SK-N-SH treated with all-trans-retinoic acid at 6 μM for 48 hours (cell line): ENCODE results near the gene ZNF444.
"Not testable (repeated sequence)": the region's sequence is repeated elsewhere in the genome, so short reads cannot be mapped to it uniquely, and the experiment has no call there.

ENCODE experiments used
- GLIS3 ChIP-seq: fragments of 250-450 bp; sonication (Bioruptor Pico); IDR thresholded peaks from 2 replicates; pipeline ENCODE4 v1.5.0; 2020; ENCODE audit warnings: mild to moderate bottlenecking, moderate library complexity
- OSR1 ChIP-seq: fragments of 250-450 bp; sonication (Bioruptor Pico); IDR thresholded peaks from 2 replicates; pipeline ENCODE4 v1.8.0; 2022; ENCODE audit warnings: moderate library complexity, mild to moderate bottlenecking, inconsistent platforms
- TCF4 ChIP-seq: fragments of 250-450 bp; sonication (Bioruptor Pico); IDR thresholded peaks from 2 replicates; pipeline ENCODE4 v1.8.0; 2021; ENCODE audit warnings: mild to moderate bottlenecking, moderate library complexity, borderline replicate concordance
- TOX ChIP-seq: fragments of 250-450 bp; sonication (Bioruptor Pico); IDR thresholded peaks from 2 replicates; pipeline ENCODE4 v1.8.0; 2021; ENCODE audit warnings: mild to moderate bottlenecking, moderate library complexity, borderline replicate concordance
- TSHZ2 ChIP-seq: fragments of 250-450 bp; sonication (Bioruptor Pico); IDR thresholded peaks from 2 replicates; pipeline ENCODE4 v1.5.0; 2020; ENCODE audit warnings: mild to moderate bottlenecking, moderate library complexity
- ZFP30 ChIP-seq: fragments of 450-650 bp; formaldehyde crosslinking; IDR thresholded peaks from 2 replicates; pipeline ENCODE4 v1.5.0; 2022; ENCODE audit warnings: mild to moderate bottlenecking, moderate library complexity
- ZNF8 ChIP-seq: fragments of 450-650 bp; formaldehyde crosslinking; IDR thresholded peaks from 2 replicates; pipeline ENCODE4 v1.5.0; 2020; ENCODE audit warnings: mild to moderate bottlenecking, moderate library complexity
- TF ChIP-seq, protein P1 (sequence below): fragments of 250-450 bp; sonication (Bioruptor Pico); IDR thresholded peaks from 2 replicates; pipeline ENCODE4 v1.8.0; 2020; ENCODE audit warnings: mild to moderate bottlenecking, moderate library complexity, borderline replicate concordance

- TF ChIP-seq TOX (CRISPR knock-in tag); ZFP30 (CRISPR knock-in tag); GLIS3 (CRISPR knock-in tag); TSHZ2 (CRISPR knock-in tag); ZNF8 (CRISPR knock-in tag); OSR1; TCF4: not testable (repeated sequence)
- TF ChIP-seq, protein P1, sequence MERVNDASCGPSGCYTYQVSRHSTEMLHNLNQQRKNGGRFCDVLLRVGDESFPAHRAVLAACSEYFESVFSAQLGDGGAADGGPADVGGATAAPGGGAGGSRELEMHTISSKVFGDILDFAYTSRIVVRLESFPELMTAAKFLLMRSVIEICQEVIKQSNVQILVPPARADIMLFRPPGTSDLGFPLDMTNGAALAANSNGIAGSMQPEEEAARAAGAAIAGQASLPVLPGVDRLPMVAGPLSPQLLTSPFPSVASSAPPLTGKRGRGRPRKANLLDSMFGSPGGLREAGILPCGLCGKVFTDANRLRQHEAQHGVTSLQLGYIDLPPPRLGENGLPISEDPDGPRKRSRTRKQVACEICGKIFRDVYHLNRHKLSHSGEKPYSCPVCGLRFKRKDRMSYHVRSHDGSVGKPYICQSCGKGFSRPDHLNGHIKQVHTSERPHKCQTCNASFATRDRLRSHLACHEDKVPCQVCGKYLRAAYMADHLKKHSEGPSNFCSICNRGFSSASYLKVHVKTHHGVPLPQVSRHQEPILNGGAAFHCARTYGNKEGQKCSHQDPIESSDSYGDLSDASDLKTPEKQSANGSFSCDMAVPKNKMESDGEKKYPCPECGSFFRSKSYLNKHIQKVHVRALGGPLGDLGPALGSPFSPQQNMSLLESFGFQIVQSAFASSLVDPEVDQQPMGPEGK (CRISPR knock-in tag) = not testable (repeated sequence)
Measured at GRCh38 chr19:56098237-56098636, 42.9 kb upstream of the ZNF444 start.
